HEK293T (cell line): ENCODE data around the gene BMP6.

ENCODE experiments used
- CTCF ChIA-PET: fragments of 350-600 bp; formaldehyde crosslinking; extraction: SDS; loops from one replicate; lab custom pipeline; 2021; ENCODE audit warnings: antibody characterized with exemption, inconsistent platforms; lab: Yijun Ruan, JAX
- POLR2A ChIA-PET: fragments of 350-600 bp; formaldehyde crosslinking; extraction: SDS; loops from one replicate; lab custom pipeline; 2020; ENCODE audit warnings: antibody characterized with exemption, inconsistent platforms; lab: Yijun Ruan, JAX
- DNase-seq: peaks from one replicate; pipeline ENCODE4 v3.0.0; 2012; ENCODE audit warnings: mixed read lengths; ENCODE audit errors: extremely low spot score
- ARNT ChIP-seq: fragments of 450-650 bp; IDR thresholded peaks from 2 replicates; pipeline ENCODE4 v1.6.1; 2017; ENCODE audit warnings: mild to moderate bottlenecking
- BHLHE40 ChIP-seq: fragments of 450-650 bp; IDR thresholded peaks from 2 replicates; pipeline ENCODE4 v1.6.1; 2016; ENCODE audit warnings: mild to moderate bottlenecking, moderate library complexity, borderline replicate concordance
- CTBP1 ChIP-seq: fragments of 450-650 bp; IDR thresholded peaks from 2 replicates; pipeline ENCODE4 v1.6.1; 2016; ENCODE audit warnings: borderline replicate concordance
- ELF4 ChIP-seq: fragments of 450-650 bp; IDR thresholded peaks from 2 replicates; pipeline ENCODE4 v1.6.1; 2017; ENCODE audit warnings: antibody characterized with exemption
- FOXA1 ChIP-seq: fragments of 450-650 bp; IDR thresholded peaks from 2 replicates; pipeline ENCODE4 v1.6.1; 2016; ENCODE audit warnings: mild to moderate bottlenecking
- FOXK2 ChIP-seq: fragments of 450-650 bp; IDR thresholded peaks from 2 replicates; pipeline ENCODE4 v1.6.1; 2016; ENCODE audit warnings: mild to moderate bottlenecking
- FOXM1 ChIP-seq: fragments of 450-650 bp; IDR thresholded peaks from 2 replicates; pipeline ENCODE4 v1.6.1; 2017; ENCODE audit warnings: mild to moderate bottlenecking, borderline replicate concordance
- HDGF ChIP-seq: fragments of 450-650 bp; IDR thresholded peaks from 2 replicates; pipeline ENCODE4 v1.6.1; 2017; ENCODE audit warnings: antibody characterized with exemption, borderline replicate concordance
- L3MBTL2 ChIP-seq: fragments of 450-650 bp; conservative IDR thresholded peaks from 2 replicates; pipeline ENCODE4 v1.6.1; 2016; ENCODE audit warnings: mild to moderate bottlenecking
- LEF1 ChIP-seq: fragments of 450-650 bp; IDR thresholded peaks from 2 replicates; pipeline ENCODE4 v1.6.1; 2017; ENCODE audit warnings: mild to moderate bottlenecking, borderline replicate concordance
- NFRKB ChIP-seq: fragments of 450-650 bp; IDR thresholded peaks from 2 replicates; pipeline ENCODE4 v1.6.1; 2016; ENCODE audit warnings: mild to moderate bottlenecking, moderate library complexity
- PKNOX1 ChIP-seq: fragments of 450-650 bp; IDR thresholded peaks from 2 replicates; pipeline ENCODE4 v1.6.1; 2016
- SP1 ChIP-seq: fragments of 450-650 bp; IDR thresholded peaks from 2 replicates; pipeline ENCODE4 v1.6.1; 2017
- SUZ12 ChIP-seq: fragments of 450-650 bp; IDR thresholded peaks from 2 replicates; pipeline ENCODE4 v1.6.1; 2016; ENCODE audit warnings: mild to moderate bottlenecking
- TARDBP ChIP-seq: fragments of 450-650 bp; IDR thresholded peaks from 2 replicates; pipeline ENCODE4 v1.6.1; 2016
- ZNF384 ChIP-seq: fragments of 450-650 bp; IDR thresholded peaks from 2 replicates; pipeline ENCODE4 v1.6.1; 2016

BMP6 gene

GRCh38 chr6:7900621-7901020 lies 174.7 kb downstream of the BMP6 start:
- DNase-seq, result no peak
- ChIA-PET POLR2A (no interaction called here), CTCF (no interaction called here)
- no peak for TF ChIP-seq ZNF384
- TF ChIP-seq FOXM1, result no peak

- TF ChIP-seq NFRKB (no peak), LEF1 (no peak), FOXM1 (no peak), FOXK2 (no peak), ELF4 (no peak), SP1 (no peak), FOXA1 (no peak), PKNOX1 (no peak), BHLHE40 (no peak), SUZ12 (no peak), ZNF384 (no peak), CTBP1 (no peak), TARDBP (no peak), HDGF (no peak), ARNT (no peak), L3MBTL2 (no peak)
- no peak for DNase-seq
- POLR2A ChIA-PET, result no interaction called here
- CTCF ChIA-PET, result no interaction called here
These were observed 175.2 kb downstream of the BMP6 start for GRCh38 chr6:7901056-7901455.

GRCh38 chr6:7901780-7902179 lies 175.9 kb downstream of the BMP6 start:
- CTCF ChIA-PET, result no interaction called here
- POLR2A ChIA-PET, result no interaction called here
- DNase-seq, result no peak
- no peak for TF ChIP-seq ARNT
- TF ChIP-seq TARDBP, result no peak
- TF ChIP-seq SP1, result no peak
- no peak for TF ChIP-seq CTBP1
- no peak for TF ChIP-seq FOXK2
- no peak for TF ChIP-seq SUZ12
- TF ChIP-seq ELF4, result no peak
- no peak for TF ChIP-seq NFRKB
- TF ChIP-seq FOXM1, result no peak
- TF ChIP-seq L3MBTL2, result no peak
- no peak for TF ChIP-seq HDGF
- no peak for TF ChIP-seq LEF1
- no peak for TF ChIP-seq PKNOX1

- TF ChIP-seq ELF4 (no peak), CTBP1 (no peak), FOXK2 (no peak), FOXA1 (no peak), HDGF (no peak), LEF1 (no peak), ZNF384 (no peak), SUZ12 (no peak), SP1 (no peak), TARDBP (no peak), ARNT (no peak)
- DNase-seq, result no peak
- POLR2A ChIA-PET, result no interaction called here
- CTCF ChIA-PET, result interaction anchor here (0.6 kb wide), 1 partner anchor 104 kb away, joined by 5 read pairs; no protein-coding TSS in a partner anchor
These were observed 176.3 kb downstream of the BMP6 start for GRCh38 chr6:7902221-7902620.

- no peak for TF ChIP-seq FOXM1
- TF ChIP-seq FOXA1, result no peak
- no peak for TF ChIP-seq ARNT
- no peak for TF ChIP-seq L3MBTL2
- no peak for TF ChIP-seq LEF1
- TF ChIP-seq FOXK2, result no peak
- no peak for TF ChIP-seq SP1
- TF ChIP-seq CTBP1, result no peak
- no peak for TF ChIP-seq PKNOX1
- no peak for TF ChIP-seq ELF4
- TF ChIP-seq HDGF, result no peak
- no peak for TF ChIP-seq TARDBP
- no peak for TF ChIP-seq ZNF384
- no peak for TF ChIP-seq SUZ12
- no peak for TF ChIP-seq NFRKB
- TF ChIP-seq BHLHE40, result no peak
- no peak for DNase-seq
- ChIA-PET POLR2A (no interaction called here), CTCF (interaction anchor here (0.6 kb wide), 1 partner anchor 103 kb away, joined by 5 read pairs; no protein-coding TSS in a partner anchor)
These were observed 177.0 kb downstream of the BMP6 start for GRCh38 chr6:7902867-7903266.

- ChIA-PET CTCF (no interaction called here), POLR2A (no interaction called here)
- no peak for TF ChIP-seq PKNOX1
- no peak for TF ChIP-seq LEF1
- no peak for TF ChIP-seq FOXA1
- no peak for TF ChIP-seq ELF4
- TF ChIP-seq ARNT, result no peak
- no peak for TF ChIP-seq BHLHE40
- no peak for TF ChIP-seq L3MBTL2
- DNase-seq, result no peak
These were observed 177.8 kb downstream of the BMP6 start for GRCh38 chr6:7903673-7904072.
